MM.1S (cell line): Measurements from ENCODE around the gene NPAS1.

ENCODE experiments used
- EZH2 ChIP-seq: fragments of 300-600 bp; sonication (generic); optimal IDR thresholded peaks from 2 replicates; pipeline ENCODE3; 2017; ENCODE audit warnings: low read depth, mild to moderate bottlenecking, antibody characterized with exemption, low read length, mixed read lengths
- EZH2phosphoT487 ChIP-seq: fragments of 300-600 bp; sonication (generic); IDR thresholded peaks from 2 replicates; pipeline ENCODE4 v1.6.1; 2018; ENCODE audit warnings: antibody characterized with exemption, low read length
- TF ChIP-seq, protein P1 (sequence below): fragments of 300-600 bp; sonication (generic); IDR thresholded peaks from 2 replicates; pipeline ENCODE4 v1.5.1; 2016; ENCODE audit warnings: antibody characterized with exemption, low read length, mixed read lengths

DNA sequence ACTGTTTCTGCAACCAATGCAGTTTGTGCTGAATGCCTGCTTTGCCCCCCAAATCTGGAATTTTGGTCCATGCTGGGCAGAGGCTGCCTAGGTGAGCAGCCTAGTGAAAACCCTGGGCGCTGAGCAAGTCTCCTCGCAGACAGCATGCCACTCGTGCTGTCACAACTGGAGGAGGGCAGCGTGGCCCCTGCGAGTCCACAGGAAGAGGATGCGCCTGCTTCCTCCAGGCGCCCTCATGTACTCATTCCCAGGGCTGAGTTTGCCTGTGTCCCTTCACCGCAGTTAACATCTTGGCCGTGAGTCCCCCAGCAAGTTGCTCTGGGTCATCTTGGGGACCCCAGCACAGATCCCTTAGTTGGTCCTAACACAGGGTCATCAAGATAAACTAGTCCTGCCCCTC is 55.0 kb downstream of the NPAS1 start:
- TF ChIP-seq, protein P1, sequence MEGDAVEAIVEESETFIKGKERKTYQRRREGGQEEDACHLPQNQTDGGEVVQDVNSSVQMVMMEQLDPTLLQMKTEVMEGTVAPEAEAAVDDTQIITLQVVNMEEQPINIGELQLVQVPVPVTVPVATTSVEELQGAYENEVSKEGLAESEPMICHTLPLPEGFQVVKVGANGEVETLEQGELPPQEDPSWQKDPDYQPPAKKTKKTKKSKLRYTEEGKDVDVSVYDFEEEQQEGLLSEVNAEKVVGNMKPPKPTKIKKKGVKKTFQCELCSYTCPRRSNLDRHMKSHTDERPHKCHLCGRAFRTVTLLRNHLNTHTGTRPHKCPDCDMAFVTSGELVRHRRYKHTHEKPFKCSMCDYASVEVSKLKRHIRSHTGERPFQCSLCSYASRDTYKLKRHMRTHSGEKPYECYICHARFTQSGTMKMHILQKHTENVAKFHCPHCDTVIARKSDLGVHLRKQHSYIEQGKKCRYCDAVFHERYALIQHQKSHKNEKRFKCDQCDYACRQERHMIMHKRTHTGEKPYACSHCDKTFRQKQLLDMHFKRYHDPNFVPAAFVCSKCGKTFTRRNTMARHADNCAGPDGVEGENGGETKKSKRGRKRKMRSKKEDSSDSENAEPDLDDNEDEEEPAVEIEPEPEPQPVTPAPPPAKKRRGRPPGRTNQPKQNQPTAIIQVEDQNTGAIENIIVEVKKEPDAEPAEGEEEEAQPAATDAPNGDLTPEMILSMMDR, result no peak
- no peak for TF ChIP-seq EZH2
- no peak for TF ChIP-seq EZH2phosphoT487
